AG08395 (cell line): ENCODE results near the gene SSBP2.

Experiments used
- DNase-seq: peaks from one replicate; pipeline ENCODE4 v3.0.0; 2012; ENCODE audit warnings: mixed read lengths, low spot score

Gene SSBP2

GRCh38 chr5:81751009-81751835 lies at the start of gene SSBP2:
Gene SSBP2 (minus strand): TSS chr5:81751097. CDS start chr5:81751042, 55 bp downstream.
- peak; percentile 95 for DNase-seq

- DNase-seq: no peak
Observed at GRCh38 chr5:81795666-81796065, 44.8 kb upstream of the SSBP2 start.

- no peak for DNase-seq
Observed at GRCh38 chr5:81794226-81794625, 43.3 kb upstream of the SSBP2 start.

GRCh38 chr5:81790336-81790735 lies 39.4 kb upstream of the SSBP2 start:
- no peak for DNase-seq

GRCh38 chr5:81789033-81789432 lies 38.1 kb upstream of the SSBP2 start:
- no peak for DNase-seq

DNA sequence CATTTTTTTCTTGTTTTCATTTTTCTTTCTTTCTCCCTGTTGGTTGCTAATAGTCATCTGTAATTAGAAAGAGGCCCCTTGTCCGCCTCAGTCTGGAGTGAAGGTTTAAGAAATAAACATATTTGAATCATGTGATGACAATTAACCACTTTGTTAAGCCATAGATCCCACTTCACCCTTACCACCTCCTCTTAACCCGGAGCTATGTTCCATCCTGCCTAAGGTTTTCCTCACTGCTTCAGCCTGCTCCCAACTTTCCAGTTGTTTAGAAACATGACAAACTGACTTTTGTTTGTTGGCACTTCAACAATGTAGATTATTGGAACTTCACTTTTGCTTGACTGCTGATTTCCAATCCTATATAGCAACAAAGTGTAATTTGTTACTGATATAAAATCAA lies 37.4 kb upstream of the SSBP2 start:
- DNase-seq: no peak

DNA sequence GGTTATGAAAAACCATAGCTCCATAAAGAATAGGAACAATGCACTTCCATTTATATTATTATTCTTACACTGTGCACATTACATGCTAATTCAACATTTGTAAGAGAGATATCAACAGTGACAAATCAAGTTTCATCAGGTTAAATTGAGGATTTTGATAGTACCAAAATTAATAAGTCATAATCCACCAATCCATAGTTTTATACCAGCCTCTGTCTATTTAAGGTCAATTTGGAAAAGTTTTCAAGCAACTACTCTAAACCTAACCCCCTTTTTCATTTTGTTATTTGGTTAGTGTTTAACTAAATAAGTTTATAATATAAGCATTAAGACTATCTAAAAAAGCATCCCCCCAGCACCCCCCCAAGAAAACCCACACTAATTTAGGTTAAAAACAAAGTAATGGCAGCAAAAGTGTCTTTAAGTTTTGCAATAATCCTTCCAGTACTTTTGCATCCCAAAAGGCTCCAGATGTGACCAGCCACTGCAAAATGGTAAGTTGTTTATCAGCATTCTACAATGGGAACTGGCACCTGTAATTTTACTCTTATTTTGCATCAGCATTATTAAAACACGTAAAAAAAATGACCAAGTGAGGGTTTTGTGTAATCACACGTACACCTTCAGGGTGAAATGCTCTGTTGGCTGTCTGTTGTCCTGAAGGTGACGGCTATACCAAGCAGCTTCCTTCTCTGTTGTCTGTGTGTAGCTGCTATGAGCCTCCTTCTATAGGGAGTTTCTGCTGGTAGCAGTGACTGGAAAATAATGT lies 36.8 kb upstream of the SSBP2 start:
- peak; percentile 23 for DNase-seq

DNA sequence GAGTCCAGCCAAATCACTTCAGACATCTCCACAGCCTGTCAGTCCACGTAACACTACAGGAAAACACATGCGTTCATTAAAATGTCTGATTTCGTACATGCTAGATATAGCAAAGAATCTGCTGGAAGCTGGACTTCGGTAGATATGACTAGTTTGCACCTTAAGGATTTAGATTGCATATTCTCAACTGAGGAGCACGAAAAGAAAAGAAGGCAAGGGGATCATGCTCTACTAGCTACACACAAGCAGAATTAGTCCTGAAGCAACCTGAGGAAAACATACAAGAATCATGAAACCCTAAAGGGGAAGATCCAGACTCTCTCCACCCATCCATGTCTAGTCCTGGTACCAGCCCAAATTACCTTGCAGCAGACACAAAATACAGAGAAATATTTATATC lies 36.1 kb upstream of the SSBP2 start:
- DNase-seq: no peak

GRCh38 chr5:81786496-81786895 lies 35.6 kb upstream of the SSBP2 start:
- no peak for DNase-seq

DNA sequence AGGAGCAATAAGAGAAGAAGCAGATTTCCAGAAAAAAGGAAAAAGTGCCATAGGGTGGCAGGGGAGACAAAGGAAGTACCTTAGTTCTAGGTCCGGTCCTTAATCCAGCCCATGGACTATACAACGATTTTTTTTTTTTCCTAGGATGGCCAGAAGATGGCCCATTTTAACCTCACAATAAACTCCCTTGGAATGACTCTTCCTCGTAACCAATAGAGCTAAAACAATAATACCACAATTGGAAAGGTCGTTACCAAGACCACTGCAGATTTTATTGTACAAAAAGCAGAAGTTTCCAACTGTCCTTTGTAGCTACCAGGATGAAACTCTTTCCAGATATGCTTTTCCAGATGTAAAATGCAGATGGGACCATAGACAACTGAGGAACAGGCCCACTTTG lies 34.4 kb upstream of the SSBP2 start:
- no peak for DNase-seq

DNA sequence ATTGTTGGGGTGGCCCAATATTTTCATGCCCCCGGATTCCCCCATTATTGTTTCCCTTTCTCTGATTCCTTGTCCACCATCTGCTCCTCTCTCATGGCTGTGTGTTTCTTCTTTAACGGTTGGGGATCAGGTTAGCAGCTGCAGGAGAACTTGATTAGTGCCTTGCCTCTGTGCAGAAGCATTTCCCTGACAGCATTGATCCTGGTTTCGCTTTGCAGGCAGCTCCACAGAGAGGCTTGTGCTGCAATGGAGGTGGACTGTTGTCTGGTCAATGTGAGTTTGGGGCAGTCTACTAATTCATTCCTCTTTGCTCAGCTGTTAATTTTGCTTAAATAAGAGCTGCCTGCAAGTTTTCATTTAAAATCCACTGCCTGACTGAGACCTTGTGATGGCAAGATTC lies 32.5 kb upstream of the SSBP2 start:
- no peak for DNase-seq

DNA sequence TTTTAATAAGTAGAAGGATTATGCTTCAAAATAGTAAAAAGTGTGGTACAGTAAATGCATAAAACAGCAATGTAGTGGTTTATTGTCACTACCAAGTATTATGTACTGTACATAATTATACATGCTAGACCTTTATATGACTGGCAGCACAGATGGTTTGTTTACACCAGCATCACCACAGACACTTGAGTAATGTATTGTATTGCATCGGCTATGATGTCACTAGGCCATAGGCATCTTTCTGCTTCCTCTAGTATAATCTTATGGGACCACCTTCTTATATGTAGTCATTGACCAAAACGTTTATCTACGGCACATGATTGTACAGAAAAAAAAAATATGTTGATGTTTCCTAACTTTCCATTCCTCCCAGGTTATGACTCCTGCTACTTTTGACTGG lies 31.9 kb upstream of the SSBP2 start:
- DNase-seq: no peak

DNA sequence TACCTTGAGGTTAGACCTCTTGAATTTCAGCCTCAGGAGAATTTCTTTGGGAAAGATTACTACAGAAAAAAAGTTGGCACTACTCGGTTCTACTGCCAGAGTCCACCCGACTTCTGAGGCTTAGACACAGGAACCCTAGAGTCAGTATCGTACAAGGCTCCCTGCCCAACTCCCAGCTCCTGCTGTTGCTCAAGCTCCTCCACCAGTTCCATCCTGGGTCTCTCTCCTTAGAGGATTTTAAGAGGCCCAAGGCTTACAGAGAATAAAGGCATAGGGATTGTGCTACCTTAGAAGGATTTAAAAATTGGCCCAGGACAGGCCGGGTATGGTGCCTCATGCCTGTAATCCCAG lies 29.0 kb upstream of the SSBP2 start:
- DNase-seq: no peak

- peak; percentile 35 for DNase-seq
Observed at GRCh38 chr5:81779125-81779915, 28.4 kb upstream of the SSBP2 start.

GRCh38 chr5:81778642-81779041 lies 27.7 kb upstream of the SSBP2 start:
- peak; percentile 21 for DNase-seq

DNA sequence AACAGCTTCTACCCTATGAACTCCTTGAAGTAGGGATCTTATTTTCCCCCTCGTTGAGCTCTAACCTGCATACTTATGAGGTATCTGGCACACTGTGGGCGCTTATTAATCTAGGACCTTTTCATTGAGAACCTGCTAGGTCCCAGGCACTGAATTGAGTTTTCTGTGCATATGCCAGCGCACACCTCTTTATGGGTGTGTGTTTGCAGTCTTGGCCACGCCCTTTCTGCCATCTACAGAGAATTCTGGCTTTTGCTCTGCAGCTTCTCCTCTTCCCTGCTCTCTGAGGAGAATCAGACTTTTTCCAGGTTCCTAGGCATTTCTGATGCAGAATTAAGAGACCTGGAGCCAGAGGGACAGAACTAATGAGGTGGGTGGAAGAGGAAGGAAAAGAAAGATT lies 25.4 kb upstream of the SSBP2 start:
- no peak for DNase-seq

DNA sequence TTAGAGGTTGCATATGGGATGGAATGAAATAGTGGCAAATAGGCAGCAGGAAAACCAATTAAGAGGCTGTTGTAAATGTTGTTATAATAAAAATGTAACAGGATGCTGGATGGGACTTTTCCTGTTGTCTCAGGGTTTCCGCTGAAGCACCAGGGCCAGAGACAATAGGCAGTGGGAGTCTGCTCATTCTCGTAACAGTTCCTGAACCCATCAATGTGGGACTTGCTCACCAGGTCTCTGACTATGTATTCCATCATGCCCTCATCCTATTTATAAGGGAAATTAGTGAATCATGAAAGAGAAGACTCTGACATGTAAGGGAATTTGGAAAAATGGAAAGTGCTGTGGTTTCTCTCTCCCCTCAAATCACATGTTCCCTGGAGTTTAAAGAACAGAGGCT lies 23.5 kb upstream of the SSBP2 start:
- DNase-seq: no peak

DNA sequence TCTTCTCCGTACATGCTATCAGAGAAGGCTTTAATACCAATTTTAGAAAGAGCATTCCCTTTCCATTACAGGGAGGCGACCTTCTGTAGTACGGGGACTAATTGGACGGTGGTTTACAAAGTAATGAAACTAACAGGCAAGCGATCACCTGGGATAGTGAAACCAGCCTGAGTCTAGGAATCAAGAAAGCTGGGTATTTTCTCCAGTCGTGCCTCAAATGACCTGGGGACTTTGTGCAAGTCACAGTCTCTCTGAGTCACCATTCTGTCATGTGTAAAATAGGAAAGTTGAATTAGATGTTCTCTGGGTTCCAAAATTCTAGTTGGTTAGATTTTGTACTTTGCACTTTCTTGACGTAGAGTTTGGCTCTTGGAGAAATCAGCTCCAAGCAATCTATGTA lies 22.7 kb upstream of the SSBP2 start:
- no peak for DNase-seq

DNA sequence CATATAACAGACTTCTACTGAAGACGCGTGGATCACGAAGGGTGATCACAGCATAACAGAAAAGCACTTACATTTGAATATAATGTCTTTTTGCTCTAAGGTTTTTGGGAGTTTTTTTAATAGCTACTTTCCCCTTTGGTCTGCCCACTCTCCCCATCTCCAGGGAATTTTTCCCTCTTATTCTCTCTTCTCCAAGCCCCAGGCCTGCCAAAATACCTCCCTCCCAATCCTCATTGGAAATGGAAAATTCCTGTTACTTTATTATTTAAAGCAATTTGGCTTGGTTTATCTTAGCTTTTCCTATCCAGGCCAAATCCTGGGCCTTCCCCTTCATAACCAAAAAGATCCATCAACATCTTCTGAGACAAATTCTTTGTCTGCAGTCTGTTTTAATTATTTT lies 22.3 kb upstream of the SSBP2 start:
- DNase-seq: no peak

DNA sequence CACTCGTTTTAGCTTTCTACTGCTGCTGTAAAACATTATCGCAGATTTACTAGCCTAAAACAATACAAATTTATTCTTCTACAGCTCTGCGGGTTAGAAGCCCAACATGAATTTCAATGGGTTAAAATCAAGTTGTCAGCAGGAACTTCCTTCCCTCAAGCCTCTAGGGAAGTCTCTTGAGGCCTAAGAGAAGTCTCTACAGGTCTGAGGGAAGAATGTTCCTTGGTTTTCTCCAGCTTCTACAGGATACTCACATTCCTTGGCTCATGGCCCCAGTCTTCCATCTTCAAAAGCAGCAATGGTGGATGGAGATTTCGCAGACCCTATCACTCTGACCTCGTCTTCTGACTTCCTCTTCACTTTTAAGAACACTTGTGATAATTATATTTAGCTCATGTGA lies 21.6 kb upstream of the SSBP2 start:
- no peak for DNase-seq

GRCh38 chr5:81768935-81769452 lies 18.1 kb upstream of the SSBP2 start:
- peak; percentile 90 for DNase-seq

- no peak for DNase-seq
Observed at GRCh38 chr5:81767938-81768337, 17.0 kb upstream of the SSBP2 start.

DNA sequence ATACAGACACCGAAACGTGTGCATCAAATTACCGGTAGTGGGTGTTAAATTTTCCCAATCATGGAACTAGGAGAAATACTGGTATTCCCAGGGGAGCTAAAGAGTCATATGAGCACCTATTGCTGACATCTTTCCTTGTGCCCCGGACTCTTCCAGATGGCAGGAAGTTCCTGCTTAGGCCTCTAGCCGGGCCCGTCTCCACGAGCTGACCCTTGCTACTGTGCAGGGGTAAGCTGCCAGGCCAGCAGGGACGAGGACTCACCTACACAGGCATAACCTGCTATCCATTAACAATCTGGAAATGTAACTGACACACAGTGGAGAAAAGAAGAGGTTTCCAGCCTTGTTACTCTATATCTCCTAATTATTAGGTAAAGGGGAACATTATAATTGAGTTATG lies 16.2 kb upstream of the SSBP2 start:
- no peak for DNase-seq
